ENCODE results near the gene ABHD4.
"Not testable (repeated sequence)": the region's sequence is repeated elsewhere in the genome, so short reads cannot be mapped to it uniquely, and the experiment has no call there.

ABHD4 gene

GRCh38 chr14:22598099-22598895 is at the start of gene ABHD4:
ABHD4 (plus strand) TSS chr14:22598300; CDS start chr14:22598307, 7 bp downstream.
- DNase-seq (ENCODE audit: low spot score) = peak; percentile 84

- no peak for DNase-seq (ENCODE audit: low spot score)
Measured at GRCh38 chr14:22549324-22549962, 48.7 kb upstream of the ABHD4 start.

GRCh38 chr14:22549981-22550673 is 48.0 kb upstream of the ABHD4 start:
- no peak for DNase-seq (ENCODE audit: low spot score)

- DNase-seq (ENCODE audit: low spot score) = no peak
Measured at GRCh38 chr14:22551605-22551997, 46.5 kb upstream of the ABHD4 start.

- DNase-seq (ENCODE audit: low spot score) = no peak
Measured at GRCh38 chr14:22552001-22552826, 45.9 kb upstream of the ABHD4 start.

GRCh38 chr14:22552827-22553076 is 45.3 kb upstream of the ABHD4 start:
- no peak for DNase-seq (ENCODE audit: low spot score)

GRCh38 chr14:22553445-22553844 is 44.7 kb upstream of the ABHD4 start:
- no peak for DNase-seq (ENCODE audit: low spot score)

- not testable (repeated sequence) for DNase-seq (ENCODE audit: low spot score)
Measured at GRCh38 chr14:22553861-22554497, 44.1 kb upstream of the ABHD4 start.

GRCh38 chr14:22554498-22555383 is 43.4 kb upstream of the ABHD4 start:
- DNase-seq (ENCODE audit: low spot score) = no peak

- no peak for DNase-seq (ENCODE audit: low spot score)
Measured at GRCh38 chr14:22555384-22556011, 42.6 kb upstream of the ABHD4 start.

- no peak for DNase-seq (ENCODE audit: low spot score)
Measured at GRCh38 chr14:22556021-22556989, 41.8 kb upstream of the ABHD4 start.

- peak; percentile 82 for DNase-seq (ENCODE audit: low spot score)
Measured at GRCh38 chr14:22556990-22557623, 41.0 kb upstream of the ABHD4 start.

- DNase-seq (ENCODE audit: low spot score) = no peak
Measured at GRCh38 chr14:22557846-22558220, 40.3 kb upstream of the ABHD4 start.

GRCh38 chr14:22558221-22558913 is 39.7 kb upstream of the ABHD4 start:
- no peak for DNase-seq (ENCODE audit: low spot score)

GRCh38 chr14:22559041-22559440 is 39.1 kb upstream of the ABHD4 start:
- no peak for DNase-seq (ENCODE audit: low spot score)

- DNase-seq (ENCODE audit: low spot score) = no peak
Measured at GRCh38 chr14:22560662-22561365, 37.3 kb upstream of the ABHD4 start.

- no peak for DNase-seq (ENCODE audit: low spot score)
Measured at GRCh38 chr14:22561366-22561660, 36.8 kb upstream of the ABHD4 start.
